ENCODE results near the gene TRABD2B.

GRCh38 chr1:47738560-47739182 lies 258.5 kb downstream of the TRABD2B start:
- TF ChIP-seq, protein P1, sequence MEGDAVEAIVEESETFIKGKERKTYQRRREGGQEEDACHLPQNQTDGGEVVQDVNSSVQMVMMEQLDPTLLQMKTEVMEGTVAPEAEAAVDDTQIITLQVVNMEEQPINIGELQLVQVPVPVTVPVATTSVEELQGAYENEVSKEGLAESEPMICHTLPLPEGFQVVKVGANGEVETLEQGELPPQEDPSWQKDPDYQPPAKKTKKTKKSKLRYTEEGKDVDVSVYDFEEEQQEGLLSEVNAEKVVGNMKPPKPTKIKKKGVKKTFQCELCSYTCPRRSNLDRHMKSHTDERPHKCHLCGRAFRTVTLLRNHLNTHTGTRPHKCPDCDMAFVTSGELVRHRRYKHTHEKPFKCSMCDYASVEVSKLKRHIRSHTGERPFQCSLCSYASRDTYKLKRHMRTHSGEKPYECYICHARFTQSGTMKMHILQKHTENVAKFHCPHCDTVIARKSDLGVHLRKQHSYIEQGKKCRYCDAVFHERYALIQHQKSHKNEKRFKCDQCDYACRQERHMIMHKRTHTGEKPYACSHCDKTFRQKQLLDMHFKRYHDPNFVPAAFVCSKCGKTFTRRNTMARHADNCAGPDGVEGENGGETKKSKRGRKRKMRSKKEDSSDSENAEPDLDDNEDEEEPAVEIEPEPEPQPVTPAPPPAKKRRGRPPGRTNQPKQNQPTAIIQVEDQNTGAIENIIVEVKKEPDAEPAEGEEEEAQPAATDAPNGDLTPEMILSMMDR (IDR thresholded peaks at IDR 0.05): peak; percentile 37 to 80 (median 68)
- no peak for TF ChIP-seq POLR2A (IDR thresholded peaks at IDR 0.05)

Data from body of pancreas (tissue), 4 donors.